WI38 (cell line): ENCODE measurements around the gene TSEN34.
A peak's percentile ranks its signal among the peaks of the same experiment; 100 is the strongest.
"Not testable (repeated sequence)": the region's sequence is repeated elsewhere in the genome, so short reads cannot be mapped to it uniquely, and the experiment has no call there.

ENCODE experiments used
- H3K4me3 ChIP-seq: 2 replicates; pipeline ENCODE4 v1.5.1; 2011; ENCODE audit warnings: low read depth, mild to moderate bottlenecking, control low read depth, low read length
- TF ChIP-seq, protein P1 (sequence below): IDR thresholded peaks from 2 replicates; pipeline ENCODE4 v1.5.1; 2012; ENCODE audit warnings: low read depth, mild to moderate bottlenecking, control low read depth, low read length

The TSEN34 gene

DNA sequence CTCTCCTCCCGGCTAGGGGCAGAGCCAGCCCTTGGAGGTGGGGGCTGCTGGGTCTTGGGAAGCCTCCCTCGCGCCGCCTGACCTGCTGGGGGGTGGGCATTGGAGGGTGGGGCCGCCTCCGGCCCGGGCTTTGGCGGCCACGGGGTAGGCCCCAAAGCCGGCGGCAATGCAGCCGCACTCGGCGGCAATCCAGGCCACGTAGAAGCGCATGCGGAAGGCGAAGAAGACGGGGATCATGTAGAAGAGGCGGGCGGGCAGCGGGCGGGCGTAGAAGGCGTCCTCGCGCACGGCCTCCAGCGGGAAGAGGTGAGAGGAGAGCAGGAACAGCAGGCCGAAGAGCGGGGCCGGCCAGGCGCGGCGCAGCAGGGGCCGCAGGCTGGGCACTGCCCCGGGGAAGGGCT, 10.4 kb upstream of the TSEN34 start:
- H3K4me3 ChIP-seq, result no peak overlapping the region
- TF ChIP-seq, protein P1, sequence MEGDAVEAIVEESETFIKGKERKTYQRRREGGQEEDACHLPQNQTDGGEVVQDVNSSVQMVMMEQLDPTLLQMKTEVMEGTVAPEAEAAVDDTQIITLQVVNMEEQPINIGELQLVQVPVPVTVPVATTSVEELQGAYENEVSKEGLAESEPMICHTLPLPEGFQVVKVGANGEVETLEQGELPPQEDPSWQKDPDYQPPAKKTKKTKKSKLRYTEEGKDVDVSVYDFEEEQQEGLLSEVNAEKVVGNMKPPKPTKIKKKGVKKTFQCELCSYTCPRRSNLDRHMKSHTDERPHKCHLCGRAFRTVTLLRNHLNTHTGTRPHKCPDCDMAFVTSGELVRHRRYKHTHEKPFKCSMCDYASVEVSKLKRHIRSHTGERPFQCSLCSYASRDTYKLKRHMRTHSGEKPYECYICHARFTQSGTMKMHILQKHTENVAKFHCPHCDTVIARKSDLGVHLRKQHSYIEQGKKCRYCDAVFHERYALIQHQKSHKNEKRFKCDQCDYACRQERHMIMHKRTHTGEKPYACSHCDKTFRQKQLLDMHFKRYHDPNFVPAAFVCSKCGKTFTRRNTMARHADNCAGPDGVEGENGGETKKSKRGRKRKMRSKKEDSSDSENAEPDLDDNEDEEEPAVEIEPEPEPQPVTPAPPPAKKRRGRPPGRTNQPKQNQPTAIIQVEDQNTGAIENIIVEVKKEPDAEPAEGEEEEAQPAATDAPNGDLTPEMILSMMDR, result no peak

DNA sequence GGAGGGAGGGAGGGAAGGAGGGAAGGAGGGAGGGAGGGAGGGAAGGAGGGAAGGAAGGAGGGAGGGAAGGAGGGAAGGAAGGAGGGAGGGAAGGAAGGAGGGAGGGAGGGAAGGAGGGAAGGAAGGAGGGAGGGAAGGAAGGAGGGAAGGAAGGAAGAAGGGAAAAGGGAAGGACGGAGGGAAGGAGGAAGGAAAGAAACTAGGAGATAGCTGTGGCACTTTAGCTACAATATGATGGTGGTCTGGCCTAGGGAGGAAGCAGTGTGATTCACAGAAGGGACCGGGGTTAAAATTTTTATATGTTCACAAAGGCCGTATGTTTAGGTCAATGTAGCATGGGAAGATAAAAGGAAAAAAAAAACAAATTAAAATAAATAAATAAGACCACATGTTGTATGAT, 9.2 kb upstream of the TSEN34 start:
- H3K4me3 ChIP-seq, result not testable (repeated sequence)

DNA sequence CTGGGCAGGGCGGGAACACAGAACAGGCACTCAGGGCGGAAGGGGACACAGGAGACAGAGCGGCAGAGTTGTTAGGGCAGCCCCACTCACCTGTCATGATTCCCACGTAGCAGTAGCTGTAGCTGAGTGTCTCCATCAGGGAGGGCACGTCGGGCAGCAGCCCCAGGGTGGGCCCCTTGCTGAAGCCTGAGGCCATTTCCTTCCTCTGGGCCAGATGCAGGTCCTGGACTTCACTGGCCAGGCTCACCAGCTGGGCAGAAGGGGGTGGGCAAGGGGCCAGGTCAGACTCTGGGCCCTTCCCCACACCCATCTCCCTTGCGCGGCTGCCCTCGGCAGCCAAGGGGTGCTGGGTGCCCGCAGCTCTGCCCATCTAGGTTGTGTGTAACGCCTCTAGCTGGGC, 7.7 kb upstream of the TSEN34 start:
- H3K4me3 ChIP-seq, result no peak overlapping the region
- TF ChIP-seq, protein P1, result no peak

DNA sequence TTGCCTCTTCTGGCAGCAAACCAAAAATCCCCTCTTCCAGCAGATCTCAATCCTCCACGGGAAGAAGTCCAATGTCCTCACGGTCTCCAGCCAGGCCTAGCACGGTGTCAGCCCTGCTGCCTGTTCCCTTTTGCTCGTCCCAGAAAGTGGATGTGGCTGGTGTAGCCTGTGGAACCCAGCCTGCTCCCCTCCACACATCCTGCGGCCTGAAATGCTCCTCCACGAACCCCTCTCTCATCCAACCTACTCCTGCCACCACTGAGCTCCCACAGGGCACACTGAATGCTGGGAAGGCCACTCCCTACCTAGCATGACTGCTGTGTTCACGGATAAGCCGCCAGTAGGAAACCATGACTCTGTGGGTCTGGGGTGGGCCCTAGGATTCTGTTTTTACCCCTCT, 4.8 kb upstream of the TSEN34 start:
- TF ChIP-seq, protein P1, result no peak
- H3K4me3 ChIP-seq, result no peak overlapping the region

DNA sequence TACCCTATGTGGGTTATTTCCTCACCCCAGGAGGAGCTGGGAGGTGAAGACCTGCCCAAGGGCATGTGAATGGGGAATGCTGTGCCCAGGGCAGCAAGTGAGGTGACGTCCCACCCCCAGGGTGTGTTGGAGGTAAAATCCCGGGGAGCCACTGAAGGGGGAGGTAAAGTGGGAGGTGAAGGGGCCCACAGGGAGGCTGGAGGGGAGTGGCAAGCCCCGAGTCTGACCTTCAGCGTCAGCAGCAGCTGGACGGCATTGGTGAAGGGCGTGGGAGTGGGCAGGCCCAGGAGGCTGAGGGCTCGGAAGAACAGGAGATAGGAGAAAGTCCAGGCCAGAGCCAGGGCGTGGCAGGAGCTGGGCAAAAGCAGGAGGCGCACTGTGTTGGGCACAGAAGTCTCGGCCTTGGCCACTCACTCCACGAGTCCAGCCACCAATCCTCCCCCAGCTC, 4.2 kb upstream of the TSEN34 start:
- TF ChIP-seq, protein P1, result no peak
- no peak overlapping the region for H3K4me3 ChIP-seq

DNA sequence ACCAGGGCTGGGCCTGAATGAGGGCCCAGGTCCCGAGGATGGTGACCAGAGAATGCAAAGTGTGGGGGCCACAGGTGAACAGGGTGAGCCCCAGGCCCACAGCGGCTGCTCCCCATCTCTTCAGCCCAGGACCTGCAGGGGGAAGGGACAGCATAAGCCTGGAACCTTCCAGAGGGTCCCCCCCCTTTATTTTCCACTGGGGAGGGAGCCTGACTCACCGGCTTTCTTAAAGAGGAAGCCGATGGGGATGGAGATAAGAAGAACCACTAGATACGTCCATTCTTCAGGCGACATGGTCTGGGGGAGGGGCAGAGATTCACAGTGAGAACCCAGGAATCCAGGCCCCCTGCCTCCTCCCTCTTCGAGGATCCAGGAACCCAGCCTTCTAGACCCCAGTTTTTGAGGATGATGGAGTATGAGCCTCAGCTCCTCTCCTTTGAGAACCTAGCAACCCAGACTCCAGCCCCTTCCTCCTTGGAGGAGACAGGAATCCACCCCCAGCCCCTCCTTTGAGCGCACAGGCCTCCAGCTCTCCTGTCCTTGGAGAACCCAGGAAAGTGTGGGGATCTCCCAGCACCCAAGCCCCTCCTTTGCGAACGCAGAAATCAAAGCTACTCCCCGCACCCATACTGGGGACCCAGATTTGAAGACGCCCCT, 2.8 kb upstream of the TSEN34 start:
- H3K4me3 ChIP-seq, result peak overlapping the region; percentile 78
- TF ChIP-seq, protein P1, result no peak

DNA sequence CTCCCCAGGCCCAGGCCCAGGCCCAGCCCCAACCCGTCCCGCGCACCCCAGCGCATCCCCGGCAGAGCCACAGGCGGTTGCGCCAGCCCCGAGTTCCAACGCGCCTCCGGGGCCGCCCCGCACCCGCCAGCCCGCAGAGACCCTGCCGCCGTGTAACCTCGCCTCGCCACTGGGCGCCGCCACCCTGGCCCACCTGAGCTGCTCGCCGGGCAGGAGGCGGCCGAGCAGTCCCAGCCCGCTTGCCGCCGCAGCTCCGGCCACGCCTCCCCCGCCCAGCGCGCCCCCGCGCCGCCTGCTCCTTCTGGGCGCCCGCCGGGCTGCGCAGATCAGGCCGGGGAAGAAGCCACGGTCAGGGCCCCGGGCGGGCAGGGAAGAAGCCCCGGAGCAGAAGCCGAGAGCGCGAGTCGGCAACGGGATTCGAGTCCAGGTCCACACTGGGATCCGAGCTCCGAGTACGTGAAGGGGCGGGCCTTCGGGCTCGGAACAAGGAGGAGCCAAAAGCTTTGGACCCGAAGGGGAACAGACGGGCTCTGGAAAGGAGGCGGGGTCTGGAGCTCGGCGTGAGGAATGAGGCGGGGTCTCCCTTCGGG, 1.9 kb upstream of the TSEN34 start, which contains the start of gene MBOAT7:
Gene MBOAT7 (minus strand): TSS at position 436 of the 590 bp plus-strand sequence. CDS start 1,072 bp downstream, outside the sequence.
- TF ChIP-seq, protein P1, result no peak
- peak within 1 kb of the TSS; percentile 80 for H3K4me3 ChIP-seq
